Liver (tissue), 9 donors: Measurements from ENCODE around the gene MOB4. TPM values are rescaled to one million over a fixed set of nuclear protein-coding genes. Genes with fewer than 3 reads are reported as not detected.
"Not testable (repeated sequence)": the region's sequence is repeated elsewhere in the genome, so short reads cannot be mapped to it uniquely, and the experiment has no call there.

Source experiments
- DNase-seq: peaks from one replicate; pipeline ENCODE4 v3.0.0-alpha.2; 2017; ENCODE audit warnings: low spot score
- H3K27ac ChIP-seq, 2 donors: one replicate each; pipeline ENCODE4 v1.7.0; 2013; ENCODE audit warnings: inconsistent platforms in 2 of 2, low read length in 2 of 2, control low read depth in 1 of 2, low read depth in 1 of 2, mild to moderate bottlenecking in 1 of 2
- H3K27me3 ChIP-seq, 4 donors: one replicate each; pipeline versions ENCODE4 v1.6.1 to v1.7.0; 2013; ENCODE audit warnings: low read length in 3 of 4, inconsistent platforms in 1 of 4, mild to moderate bottlenecking in 1 of 4, moderate library complexity in 1 of 4; ENCODE audit not compliant: control insufficient read depth in 4 of 4, insufficient read depth in 4 of 4
- H3K36me3 ChIP-seq, 4 donors: one replicate each; pipeline versions ENCODE4 v1.6.1 to v1.7.0; 2013; ENCODE audit warnings: low read length in 3 of 4, mild to moderate bottlenecking in 3 of 4, low read depth in 1 of 4, moderate library complexity in 1 of 4; ENCODE audit not compliant: control insufficient read depth in 4 of 4, insufficient read depth in 3 of 4
- H3K4me1 ChIP-seq, 4 donors: one replicate each; pipeline versions ENCODE4 v1.6.1 to v1.7.0; 2013; ENCODE audit warnings: low read length in 3 of 4, mild to moderate bottlenecking in 3 of 4, moderate library complexity in 1 of 4; ENCODE audit not compliant: control insufficient read depth in 4 of 4, insufficient read depth in 4 of 4
- H3K4me3 ChIP-seq, 3 donors: one replicate each; pipeline versions ENCODE4 v1.6.1 to v1.7.0; 2013; ENCODE audit warnings: low read length in 3 of 3, control low read depth in 1 of 3, low read depth in 1 of 3, mild to moderate bottlenecking in 1 of 3
- H3K9ac ChIP-seq, 2 donors: one replicate each; pipeline ENCODE4 v1.7.0; 2013; ENCODE audit warnings: low read length in 2 of 2, mild to moderate bottlenecking in 2 of 2, moderate library complexity in 2 of 2, control low read depth in 1 of 2, low read depth in 1 of 2
- H3K9me3 ChIP-seq, 4 donors: one replicate each; pipeline versions ENCODE4 v1.6.1 to v1.7.0; 2013; ENCODE audit warnings: low read length in 3 of 4; ENCODE audit not compliant: control insufficient read depth in 4 of 4
- CTCF ChIP-seq: fragments of 150-350 bp; IDR thresholded peaks from 2 replicates; pipeline ENCODE4 v1.5.1; 2017; ENCODE audit warnings: improper control_type of control experiment, low read depth, low read length; ENCODE audit not compliant: missing input control
- FOXA1 ChIP-seq: IDR thresholded peaks from 2 replicates; pipeline ENCODE4 v1.6.1; 2016; ENCODE audit warnings: antibody characterized with exemption
- GABPA ChIP-seq, 2 donors: IDR thresholded peaks in 1 of 2; conservative IDR thresholded peaks in 1 of 2; 2 replicates each; pipeline ENCODE4 v1.6.1; 2016; ENCODE audit warnings: antibody characterized with exemption in 2 of 2, mild to moderate bottlenecking in 1 of 2, moderate library complexity in 1 of 2
- HNF4G ChIP-seq: IDR thresholded peaks from 2 replicates; pipeline ENCODE4 v1.6.1; 2016; ENCODE audit warnings: antibody characterized with exemption
- JUND ChIP-seq, 2 donors: IDR thresholded peaks; 2 replicates each; pipeline ENCODE4 v1.6.1; 2016; ENCODE audit warnings: antibody characterized with exemption in 2 of 2
- NR2F2 ChIP-seq: IDR thresholded peaks from 2 replicates; pipeline ENCODE4 v1.6.1; 2016; ENCODE audit warnings: antibody characterized with exemption
- RAD21 ChIP-seq, 2 donors: IDR thresholded peaks; 2 replicates each; pipeline ENCODE4 v1.6.1; 2016; ENCODE audit warnings: antibody characterized with exemption in 2 of 2, mild to moderate bottlenecking in 2 of 2
- REST ChIP-seq: IDR thresholded peaks from 2 replicates; pipeline ENCODE4 v1.6.1; 2016; ENCODE audit warnings: antibody characterized with exemption, mild to moderate bottlenecking
- YY1 ChIP-seq: IDR thresholded peaks from 2 replicates; pipeline ENCODE4 v1.6.1; 2016; ENCODE audit warnings: antibody characterized with exemption, mild to moderate bottlenecking
- WGBS: extraction: QIAGEN DNeasy Blood & Tissue Kit; methylation state at CpG from one replicate; pipeline ENCODE4 v1.1.7; 2013; 5-methylcytosine and 5-hydroxymethylcytosine counted together
- polyA plus RNA-seq, 2 donors: library from polyadenylated mRNA; stranded (reverse) in 1 of 2; unstranded in 1 of 2; fragments of 200-250 nt in 1 of 2; fragments of >200 nt in 1 of 2; fragmentation: Nextera tagmentation in 1 of 2; extraction: Ambion mirVana in 1 of 2; gene quantifications; one replicate each; pipeline versions ENCODE4 v1.2.1 to v1.2.3, GENCODE V29; 2013 to 2015
- total RNA-seq, 2 donors: library from RNA; depleted of rRNA; stranded (reverse); fragments of >200 nt; gene quantifications; one replicate each; pipeline ENCODE4 v1.2.3, GENCODE V29; 2014
- TF ChIP-seq, protein P1 (sequence below): IDR thresholded peaks from 2 replicates; pipeline ENCODE4 v1.6.1; 2016; ENCODE audit warnings: antibody characterized with exemption
- donor health status: healthy.
- donor health status: healthy.
- donor health status: healthy.
- donor health status: healthy.
- donor health status: healthy.

Gene MOB4
- total and polyA plus RNA-seq, 4 donors, result 7.6 to 17.5 (median 12.5) TPM

DNA sequence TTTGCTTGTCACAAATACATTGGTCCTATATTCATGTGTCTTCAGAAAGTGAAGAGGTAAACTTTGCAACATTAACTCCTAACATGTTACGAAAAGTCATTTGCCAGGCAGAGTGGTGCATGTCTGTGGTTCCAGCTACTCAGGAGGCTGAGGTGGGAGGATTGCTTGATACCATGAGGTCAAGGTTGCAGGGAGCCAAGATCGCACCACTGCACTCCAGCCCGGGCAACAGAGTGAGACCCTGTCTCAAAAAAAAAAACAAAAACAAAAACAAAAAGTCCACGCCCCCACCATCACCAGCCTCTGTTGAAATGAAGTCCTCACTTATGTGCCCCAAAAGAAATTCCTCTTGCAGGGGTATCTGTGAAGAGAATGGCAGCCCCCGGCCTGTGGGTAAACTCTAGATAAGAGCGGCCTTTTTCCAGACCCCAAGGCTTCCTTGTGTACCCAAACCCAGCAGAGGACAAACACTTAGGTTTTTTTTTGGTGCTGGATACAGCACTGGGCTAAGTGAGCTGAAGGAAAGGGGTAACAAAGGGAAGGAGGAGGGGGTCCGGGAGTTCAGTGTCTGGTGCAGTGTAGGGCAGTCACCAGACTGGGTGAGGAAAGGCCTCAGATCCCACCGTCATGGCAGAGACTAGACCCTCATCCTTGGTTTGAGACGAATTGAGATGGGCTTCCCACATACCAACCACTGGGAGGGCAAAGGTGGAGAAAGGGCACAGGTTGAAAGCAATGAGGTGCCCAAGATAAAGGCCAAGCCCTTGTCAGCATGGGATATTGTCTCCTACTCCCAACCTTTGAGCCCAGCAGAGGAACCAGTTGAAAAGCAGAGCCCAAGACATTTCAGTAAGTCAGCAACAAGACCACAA, 35.5 kb upstream of the MOB4 start:
- DNase-seq, result no peak
- H3K36me3 ChIP-seq, result peaks cover 0 to 27% (median 23%) of the 10 kb centered on the region in 4 donors
- H3K4me1 ChIP-seq, result peaks cover 0 to 2% (median 0%) of the 10 kb centered on the region in 4 donors
- no peak for TF ChIP-seq RAD21 (IDR thresholded peaks at IDR 0.05)
- TF ChIP-seq, protein P1, sequence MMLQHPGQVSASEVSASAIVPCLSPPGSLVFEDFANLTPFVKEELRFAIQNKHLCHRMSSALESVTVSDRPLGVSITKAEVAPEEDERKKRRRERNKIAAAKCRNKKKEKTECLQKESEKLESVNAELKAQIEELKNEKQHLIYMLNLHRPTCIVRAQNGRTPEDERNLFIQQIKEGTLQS, result no peak
- TF ChIP-seq FOXA1, result no peak
- TF ChIP-seq REST, result no peak
- no peak for TF ChIP-seq NR2F2
- no peak for TF ChIP-seq JUND (IDR thresholded peaks at IDR 0.05)
- no peak for TF ChIP-seq HNF4G
- no peak for TF ChIP-seq CTCF
- no peak for TF ChIP-seq GABPA (IDR thresholded peaks at IDR 0.05 in 1 of 2, conservative IDR thresholded peaks at IDR 0.05 in 1 of 2)
- 96% methylated on average over 9 of the region's 9 CpGs for WGBS
- H3K27me3 ChIP-seq, result no peaks in the 10 kb centered on the region
- H3K9ac ChIP-seq, result no peak overlapping the region
- no peak overlapping the region for H3K4me3 ChIP-seq
- no peak overlapping the region for H3K27ac ChIP-seq
- peaks cover 0 to 3% (median 2%) of the 10 kb centered on the region in 4 donors for H3K9me3 ChIP-seq

DNA sequence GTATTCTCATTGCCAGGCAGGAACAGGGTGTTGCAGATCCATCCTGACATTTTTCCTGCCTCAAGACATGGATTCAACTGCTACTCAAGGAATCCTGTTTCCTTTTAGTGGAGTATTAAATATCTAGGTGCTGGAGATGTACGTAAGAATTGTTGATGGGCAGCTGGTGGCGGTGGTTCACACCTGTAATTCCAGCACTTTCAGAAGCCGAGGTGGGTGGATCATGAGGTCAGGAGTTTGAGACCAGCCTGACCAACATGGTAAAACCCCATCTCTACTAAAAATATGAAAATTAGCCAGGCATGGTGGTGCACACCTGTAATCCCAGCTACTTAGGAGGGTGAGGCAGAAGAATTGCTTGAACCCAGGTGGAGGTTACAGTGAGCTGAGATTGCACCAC, 31.6 kb upstream of the MOB4 start:
- not testable (repeated sequence) for H3K27ac ChIP-seq, H3K9ac ChIP-seq, H3K4me1 ChIP-seq, H3K27me3 ChIP-seq, H3K4me3 ChIP-seq, DNase-seq, H3K9me3 ChIP-seq
- peaks cover under 1 to 37% (median 34%) of the 10 kb centered on the region in 4 donors for H3K36me3 ChIP-seq
- WGBS, result 96% methylated on average over 3 of the region's 3 CpGs

DNA sequence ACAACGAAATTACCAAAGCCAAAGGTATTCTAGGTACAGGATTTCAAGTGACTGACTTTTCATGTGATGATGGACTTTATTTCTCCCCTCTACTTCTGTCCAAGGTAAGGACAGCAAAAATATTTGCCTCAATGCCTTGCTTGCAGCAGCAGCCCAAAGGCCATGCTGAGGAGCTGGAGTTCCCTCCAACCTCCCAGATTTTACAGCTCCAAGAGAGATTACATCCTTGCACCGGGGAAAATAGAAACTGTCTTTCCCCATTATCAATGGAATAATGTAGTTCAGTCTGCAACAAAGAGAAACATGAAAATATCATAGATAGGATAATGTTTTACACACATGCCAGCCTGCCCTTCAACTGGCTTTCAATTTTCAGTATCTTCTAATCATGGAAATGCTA, 29.7 kb upstream of the MOB4 start:
- TF ChIP-seq FOXA1 (no peak), GABPA (IDR thresholded peaks at IDR 0.05 in 1 of 2, conservative IDR thresholded peaks at IDR 0.05 in 1 of 2) (no peak), YY1 (no peak)
- TF ChIP-seq, protein P1, result no peak
- peaks cover 0 to 3% (median 2%) of the 10 kb centered on the region in 4 donors for H3K9me3 ChIP-seq

More for the DNA sequence above, 29.7 kb upstream of the MOB4 start:
- Histone ChIP-seq H3K27ac (no peak overlapping the region), H3K36me3 (peaks cover 4 to 55% (median 50%) of the 10 kb centered on the region in 4 donors), H3K27me3 (no peaks in the 10 kb centered on the region), H3K4me1 (peaks cover 0 to 1% (median 0%) of the 10 kb centered on the region in 4 donors), H3K9ac (no peak overlapping the region), H3K4me3 (no peak overlapping the region)
- no peak for DNase-seq
- 93% methylated on average over 2 of the region's 2 CpGs for WGBS
